Right lobe of liver (tissue), 6 donors: Measurements from ENCODE around the gene PRDM16. TPM values are rescaled to one million over a fixed set of nuclear protein-coding genes. Genes with fewer than 3 reads are reported as not detected.

Experiments
- ATAC-seq, 4 donors: fragments of 200-7000 bp; cut with Tn5 transposase; one replicate each; pipeline ENCODE4 v1.9.1; 2020; ENCODE audit warnings: mild to moderate bottlenecking in 4 of 4, moderate library complexity in 4 of 4
- DNase-seq, 3 donors: peaks; one replicate each; pipeline ENCODE4 v3.0.0-alpha.2; 2020
- H3K27ac ChIP-seq, 3 donors: fragments of 200-600 bp; one replicate each; pipeline ENCODE4 v1.8.0; 2022
- H3K27me3 ChIP-seq, 2 donors: fragments of 200-600 bp; one replicate each; pipeline ENCODE4 v1.8.0; 2022
- H3K36me3 ChIP-seq, 4 donors: fragments of 200-600 bp; sonication (generic) in 1 of 4; one replicate each; pipeline versions ENCODE4 v1.5.1 to v1.8.0; 2017 to 2022; ENCODE audit warnings: control low read depth in 1 of 4
- H3K4me1 ChIP-seq, 4 donors: fragments of 200-600 bp; sonication (generic) in 1 of 4; one replicate each; pipeline versions ENCODE4 v1.5.1 to v1.8.0; 2017 to 2022; ENCODE audit warnings: control low read depth in 1 of 4
- H3K4me3 ChIP-seq, 3 donors: fragments of 200-600 bp; one replicate each; pipeline ENCODE4 v1.8.0; 2022
- H3K9me3 ChIP-seq, 4 donors: fragments of 200-600 bp; sonication (generic) in 1 of 4; one replicate each; pipeline versions ENCODE4 v1.5.1 to v1.8.0; 2017 to 2022; ENCODE audit warnings: control low read depth in 1 of 4
- CTCF ChIP-seq, 4 donors: fragments of 200-600 bp in 3 of 4; fragments of 450-650 bp in 1 of 4; IDR thresholded peaks; one replicate each; pipeline versions ENCODE4 v1.5.1 to v1.8.0; 2016 to 2022; ENCODE audit warnings: antibody characterized with exemption in 4 of 4, mild to moderate bottlenecking in 2 of 4
- POLR2A ChIP-seq: fragments of 450-650 bp; IDR thresholded peaks from one replicate; pipeline ENCODE4 v1.6.1; 2017; ENCODE audit warnings: antibody characterized with exemption, mild to moderate bottlenecking
- WGBS: methylation state at CpG from one replicate; pipeline ENCODE4 v1.1.6; 2018; ENCODE audit warnings: low coverage, low lambda C conversion rate; ENCODE audit not compliant: insufficient coverage; ENCODE audit errors: missing lambda C conversion rate; 5-methylcytosine and 5-hydroxymethylcytosine counted together
- intact Hi-C, 2 donors: fragments of 100-400 bp; cut with DNase I; formaldehyde crosslinking; loops; one replicate each; pipeline versions ENCODE4 v1.11.2 to v1.14.1; 2022
- total RNA-seq, 6 experiments: library from RNA; depleted of rRNA in 2 of 6; stranded (reverse); fragments of >200 nt in 2 of 6; fragmentation: NEBNext Ultra II Directional in 3 of 6; extraction: Animal tissue kit (Norgen Biotek cat#: 25700) in 3 of 6; gene quantifications; one replicate each; pipeline versions ENCODE4 v1.1.0 to v1.2.4, GENCODE V29; 2016 to 2023
- donor health status: DM: no; HTN: yes; CAD: no.
- donor health status: DM: no; HTN: no; CAD: no.
- donor health status: DM: no; HTN: no; CAD: no.
- donor health status: DM: no; HTN: yes; CAD: no.
- donor health status: DM: no; HTN: yes; CAD: no.

The PRDM16 gene
- total RNA-seq, 6 experiments from 2014 or later = 0.06 to 0.75 (median 0.28) TPM

GRCh38 chr1:3474421-3474820, 405.4 kb downstream of the PRDM16 start:
- WGBS = no CpG with 5 or more reads among the region's 10 CpGs
- Histone ChIP-seq H3K27me3 (no peaks in the 10 kb centered on the region), H3K4me3 (no peak overlapping the region), H3K9me3 (no peaks in the 10 kb centered on the region), H3K4me1 (no peaks in the 10 kb centered on the region), H3K36me3 (no peaks in the 10 kb centered on the region), H3K27ac (no peak overlapping the region)
- DNase-seq = no peak
- no peak for TF ChIP-seq POLR2A
- no peak for TF ChIP-seq CTCF (IDR thresholded peaks at IDR 0.05)
- intact Hi-C loops = no loop called here
- no peak for ATAC-seq

DNA sequence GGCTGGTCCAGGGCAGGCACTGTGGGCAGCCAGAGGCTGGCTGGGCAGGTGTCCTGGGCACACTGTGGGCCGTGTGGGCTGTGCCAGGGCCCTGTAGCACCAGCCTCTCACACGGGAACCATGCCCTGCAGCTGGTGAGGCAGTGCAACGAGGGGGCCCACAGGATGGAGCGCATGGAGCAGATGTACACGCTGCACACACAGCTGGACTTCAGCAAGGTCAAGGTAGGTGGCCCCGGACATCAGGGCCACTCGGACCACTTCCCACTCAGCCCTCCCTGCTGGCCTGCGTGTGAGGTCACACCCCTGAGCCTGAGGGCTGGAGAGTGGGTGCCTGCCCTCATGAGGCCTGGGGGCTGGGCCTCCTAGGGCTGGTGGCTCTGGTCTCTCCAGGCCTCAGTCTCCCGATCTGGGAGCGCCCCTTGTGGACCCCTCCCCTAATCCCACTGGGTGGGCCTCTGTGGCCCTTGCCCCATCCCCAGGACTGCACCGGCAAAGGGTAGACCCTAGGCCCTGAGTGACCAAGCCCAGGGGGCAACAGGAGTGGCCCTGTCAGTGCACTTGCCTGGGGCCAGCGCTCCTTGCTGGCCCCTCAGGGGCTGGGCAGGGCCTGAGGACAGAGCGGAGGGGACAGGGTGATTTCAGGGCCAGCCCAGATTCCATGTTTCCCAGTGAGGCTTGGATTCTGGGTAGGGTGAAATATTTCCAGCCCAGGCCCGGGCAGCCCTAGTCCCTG, 407.0 kb downstream of the PRDM16 start:
- intact Hi-C loops = no loop called here
- WGBS = 88% methylated on average over 6 of the region's 14 CpGs

GRCh38 chr1:3476666-3477065, 407.7 kb downstream of the PRDM16 start:
- intact Hi-C loops = no loop called here
- DNase-seq (no peak), ATAC-seq (no peak)
- WGBS = no CpG with 5 or more reads among the region's 16 CpGs
- Histone ChIP-seq H3K4me1 (peaks cover 0 to 15% (median 4%) of the 10 kb centered on the region in 4 donors), H3K27ac (no peak overlapping the region), H3K4me3 (no peak overlapping the region), H3K27me3 (no peaks in the 10 kb centered on the region), H3K9me3 (no peaks in the 10 kb centered on the region), H3K36me3 (no peaks in the 10 kb centered on the region)
- TF ChIP-seq CTCF (IDR thresholded peaks at IDR 0.05) (no peak), POLR2A (no peak)

More for the DNA sequence above, 407.0 kb downstream of the PRDM16 start:
- Histone ChIP-seq H3K9me3 (no peaks in the 10 kb centered on the region), H3K4me3 (no peak overlapping the region), H3K36me3 (no peaks in the 10 kb centered on the region), H3K4me1 (peaks cover 0 to 15% (median 4%) of the 10 kb centered on the region in 4 donors), H3K27me3 (no peaks in the 10 kb centered on the region), H3K27ac (no peak overlapping the region)
- TF ChIP-seq POLR2A = no peak
- no peak for TF ChIP-seq CTCF (IDR thresholded peaks at IDR 0.05)
- DNase-seq = no peak
- ATAC-seq = no peak

DNA sequence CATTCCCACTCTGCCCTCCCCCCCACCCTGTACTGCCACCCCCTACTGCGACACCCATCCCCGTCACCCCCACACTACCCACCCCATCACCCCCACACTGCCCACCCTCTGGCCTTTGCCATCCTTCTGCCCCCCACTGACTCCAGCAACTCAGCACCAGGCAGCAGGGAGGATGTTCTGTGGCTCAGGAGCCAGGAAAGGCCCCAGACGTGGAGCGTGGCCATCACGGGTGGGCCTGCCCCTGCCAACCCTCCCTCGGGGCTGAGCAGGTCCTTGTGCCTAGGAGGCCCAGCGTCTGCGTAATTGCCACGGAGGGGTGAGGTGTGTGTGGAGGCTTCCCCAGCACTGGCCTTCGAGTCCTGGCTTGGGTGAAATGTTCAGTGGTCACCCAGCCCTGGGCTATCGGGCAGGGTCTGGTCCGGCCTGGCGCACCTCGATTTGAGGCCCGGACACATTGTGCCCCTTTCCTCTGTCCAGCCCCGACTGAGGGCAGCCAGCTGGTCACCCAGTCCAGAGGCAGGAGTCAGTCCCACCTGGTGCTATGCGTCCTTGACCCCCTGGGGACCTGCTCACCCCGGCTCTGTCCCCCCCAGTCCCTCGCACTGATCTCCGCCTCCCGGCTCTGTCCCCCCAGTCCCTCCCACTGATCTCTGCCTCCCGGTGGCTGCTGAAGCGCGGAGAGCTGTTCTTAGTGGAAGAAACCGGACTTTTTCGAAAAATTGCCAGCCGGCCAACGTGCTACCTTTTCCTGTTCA, 408.4 kb downstream of the PRDM16 start:
- intact Hi-C loops = no loop called here
- no peak overlapping the region for H3K27ac ChIP-seq
- H3K9me3 ChIP-seq = no peaks in the 10 kb centered on the region
- H3K36me3 ChIP-seq = no peaks in the 10 kb centered on the region
- no peak overlapping the region for H3K4me3 ChIP-seq
- H3K27me3 ChIP-seq = no peaks in the 10 kb centered on the region
- no peak for DNase-seq
- no peak for TF ChIP-seq CTCF (IDR thresholded peaks at IDR 0.05)
- TF ChIP-seq POLR2A = no peak
- ATAC-seq = no peak
- WGBS = 84% methylated on average over 10 of the region's 28 CpGs
- H3K4me1 ChIP-seq = peaks cover 0 to 15% (median 4%) of the 10 kb centered on the region in 4 donors
